ENCODE results near the gene ALPK3. TPM values are rescaled to one million over a fixed set of nuclear protein-coding genes. Genes with fewer than 3 reads are reported as not detected.

Gene ALPK3
- total RNA-seq, 1 donor from 2014 or later: 181 TPM

- DNase-seq: no peak
- H3K27ac ChIP-seq (replicated peaks): no peak overlapping the region
- H3K9me3 ChIP-seq (replicated peaks): no peaks in the 10 kb centered on the region
- no peaks in the 10 kb centered on the region for H3K27me3 ChIP-seq (ENCODE audit: low read depth)
- intact Hi-C loops (cut with micrococcal nuclease): no loop called here
- peaks cover 41% of the 10 kb centered on the region for H3K36me3 ChIP-seq
- no peak for TF ChIP-seq CTCF (IDR thresholded peaks at IDR 0.05; ENCODE audit: borderline replicate concordance)
- no peak overlapping the region for H3K4me3 ChIP-seq
- peaks cover 51% of the 10 kb centered on the region for H3K4me1 ChIP-seq
Measured at GRCh38 chr15:84790676-84791075, 26.5 kb upstream of the ALPK3 start.

- Histone ChIP-seq H3K27me3 (ENCODE audit: low read depth) (no peaks in the 10 kb centered on the region), H3K27ac (replicated peaks) (no peak overlapping the region), H3K36me3 (peaks cover 41% of the 10 kb centered on the region), H3K4me3 (no peak overlapping the region), H3K9me3 (replicated peaks) (no peaks in the 10 kb centered on the region), H3K4me1 (peaks cover 42% of the 10 kb centered on the region)
- TF ChIP-seq CTCF (IDR thresholded peaks at IDR 0.05; ENCODE audit: borderline replicate concordance): no peak
- intact Hi-C loops (cut with micrococcal nuclease): no loop called here
- DNase-seq: no peak
Measured at GRCh38 chr15:84791763-84792162, 25.4 kb upstream of the ALPK3 start.

- no peak for DNase-seq
- peaks cover 53% of the 10 kb centered on the region for H3K36me3 ChIP-seq
- intact Hi-C loops (cut with micrococcal nuclease): no loop called here
- no peak overlapping the region for H3K4me3 ChIP-seq
- no peak overlapping the region for H3K27ac ChIP-seq (replicated peaks)
- no peak for TF ChIP-seq CTCF (IDR thresholded peaks at IDR 0.05; ENCODE audit: borderline replicate concordance)
- no peaks in the 10 kb centered on the region for H3K9me3 ChIP-seq (replicated peaks)
- no peaks in the 10 kb centered on the region for H3K27me3 ChIP-seq (ENCODE audit: low read depth)
- H3K4me1 ChIP-seq: peaks cover 27% of the 10 kb centered on the region
Measured at GRCh38 chr15:84793431-84794161, 23.6 kb upstream of the ALPK3 start.

GRCh38 chr15:84794162-84794547 lies 23.0 kb upstream of the ALPK3 start:
- no peak for DNase-seq
- Histone ChIP-seq H3K4me1 (peaks cover 21% of the 10 kb centered on the region), H3K9me3 (replicated peaks) (no peaks in the 10 kb centered on the region), H3K4me3 (no peak overlapping the region), H3K27ac (replicated peaks) (no peak overlapping the region), H3K27me3 (ENCODE audit: low read depth) (no peaks in the 10 kb centered on the region), H3K36me3 (peaks cover 58% of the 10 kb centered on the region)
- no peak for TF ChIP-seq CTCF (IDR thresholded peaks at IDR 0.05; ENCODE audit: borderline replicate concordance)
- intact Hi-C loops (cut with micrococcal nuclease): no loop called here

GRCh38 chr15:84795186-84795585 lies 22.0 kb upstream of the ALPK3 start:
- Histone ChIP-seq H3K36me3 (peaks cover 68% of the 10 kb centered on the region), H3K4me3 (no peak overlapping the region), H3K9me3 (replicated peaks) (no peaks in the 10 kb centered on the region), H3K27me3 (ENCODE audit: low read depth) (no peaks in the 10 kb centered on the region), H3K4me1 (peaks cover 19% of the 10 kb centered on the region), H3K27ac (replicated peaks) (no peak overlapping the region)
- intact Hi-C loops (cut with micrococcal nuclease): no loop called here
- no peak for TF ChIP-seq CTCF (IDR thresholded peaks at IDR 0.05; ENCODE audit: borderline replicate concordance)
- no peak for DNase-seq
